Measurements from ENCODE around the gene KRTAP19-2. TPM values are rescaled to one million over a fixed set of nuclear protein-coding genes. Genes with fewer than 3 reads are reported as not detected.

Gene KRTAP19-2
- total and polyA plus RNA-seq, 5 donors from 2014 or later, result not detected

DNA sequence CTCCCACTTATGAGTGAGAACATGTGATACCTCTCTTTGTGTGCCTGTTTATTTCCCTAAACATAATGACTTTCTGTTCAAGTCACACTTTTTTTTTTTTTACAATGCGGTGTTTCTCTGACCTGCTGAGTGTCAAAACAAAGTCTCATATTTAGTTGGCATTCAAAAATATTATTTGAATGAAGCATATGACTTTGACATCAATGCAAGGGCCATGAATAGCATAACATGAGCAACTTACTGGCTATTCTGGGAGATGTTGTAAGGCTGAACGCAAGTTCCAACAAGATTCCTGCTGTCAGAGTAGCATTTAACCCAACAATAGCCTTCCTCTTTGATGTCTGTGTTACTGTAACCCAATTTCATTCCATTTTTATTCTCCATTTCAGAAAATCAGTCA lies 5.1 kb downstream of the KRTAP19-2 start:
- Histone ChIP-seq H3K27me3 (ENCODE audit: control insufficient read depth, insufficient read depth, low read length) (no peaks in the 10 kb centered on the region), H3K9me3 (ENCODE audit: control insufficient read depth in 2 of 2, low read length in 2 of 2) (peaks cover 0 to 6% of the 10 kb centered on the region in 2 experiments), H3K4me1 (ENCODE audit: control insufficient read depth, insufficient read depth, low read length, poor library complexity, severe bottlenecking) (no peaks in the 10 kb centered on the region), H3K36me3 (ENCODE audit: control insufficient read depth, insufficient read depth, low read length) (no peaks in the 10 kb centered on the region), H3K27ac (ENCODE audit: insufficient read depth, low read length, poor library complexity, severe bottlenecking) (no peak overlapping the region), H3K4me3 (ENCODE audit: low read depth, low read length) (no peak overlapping the region)
- Mint-ChIP-seq H3K27ac (peak overlapping the region in 1 of 3 donors; percentile 11), H3K36me3 (no peaks in the 10 kb centered on the region), H3K4me1 (no peaks in the 10 kb centered on the region), H3K4me3 (no peak overlapping the region), H3K9me3 (peaks cover 0 to 16% (median 4%) of the 10 kb centered on the region in 7 donors), H3K27me3 (no peaks in the 10 kb centered on the region)
- DNase-seq (no peak), ATAC-seq (ENCODE audit: low read depth in 2 of 2) (no peak)

DNA sequence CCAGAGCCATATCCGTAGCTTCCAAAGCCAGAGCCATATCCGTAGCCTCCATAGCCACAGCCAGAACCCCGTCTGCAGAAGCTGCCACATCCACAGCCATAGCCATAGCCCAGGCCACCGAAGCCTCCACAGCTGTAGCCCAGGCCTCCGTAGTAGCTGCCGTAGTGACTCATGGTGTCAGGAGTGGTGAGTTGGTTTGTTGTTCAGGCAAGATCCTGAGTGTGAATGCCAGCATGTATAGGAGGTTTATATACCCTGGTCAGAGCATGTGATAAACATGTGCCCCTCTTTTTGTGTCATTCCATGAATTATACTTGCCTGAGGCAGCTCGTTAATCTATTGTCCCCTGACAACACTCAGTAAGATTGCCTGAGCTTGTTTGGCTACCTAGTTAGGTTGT lies 7.1 kb downstream of the KRTAP19-2 start, which contains the start of gene KRTAP19-1:
Gene KRTAP19-1 (minus strand): TSS at position 223 of the 400 bp plus-strand sequence. CDS start 50 bp downstream, at position 173.
- no peak for ATAC-seq (ENCODE audit: low read depth in 2 of 2)
- Mint-ChIP-seq H3K27me3 (no peaks in the 10 kb centered on the region), H3K4me3 (no peak within 1 kb of the TSS)

DNA sequence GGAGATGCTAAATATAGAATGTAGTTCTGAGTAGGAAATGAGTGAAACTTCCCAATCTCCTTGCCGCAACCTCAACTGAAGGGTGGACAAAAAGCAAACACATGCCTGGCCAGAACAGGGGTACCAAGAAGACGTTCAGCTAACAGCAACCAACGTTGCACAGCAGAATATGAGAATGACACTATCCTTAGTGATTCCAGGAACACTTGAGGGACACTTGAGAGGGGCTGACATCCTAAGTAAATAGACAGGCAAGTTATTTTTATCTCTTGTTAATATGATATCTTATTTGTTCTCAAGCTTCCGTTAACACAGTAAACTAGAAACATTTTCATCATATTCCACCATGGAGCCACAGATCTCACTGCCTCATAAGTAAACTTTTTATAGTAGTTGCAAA lies 8.0 kb downstream of the KRTAP19-2 start:
- Histone ChIP-seq H3K36me3 (ENCODE audit: control insufficient read depth, insufficient read depth, low read length) (no peaks in the 10 kb centered on the region), H3K27ac (ENCODE audit: insufficient read depth, low read length, poor library complexity, severe bottlenecking) (no peak overlapping the region), H3K4me3 (ENCODE audit: low read depth, low read length) (no peak overlapping the region), H3K9me3 (ENCODE audit: control insufficient read depth in 2 of 2, low read length in 2 of 2) (no peaks in the 10 kb centered on the region), H3K4me1 (ENCODE audit: control insufficient read depth, insufficient read depth, low read length, poor library complexity, severe bottlenecking) (no peaks in the 10 kb centered on the region), H3K27me3 (ENCODE audit: control insufficient read depth, insufficient read depth, low read length) (no peaks in the 10 kb centered on the region)
- Mint-ChIP-seq H3K4me1 (no peaks in the 10 kb centered on the region), H3K27me3 (peaks cover 4% of the 10 kb centered on the region), H3K27ac (no peak overlapping the region), H3K36me3 (no peaks in the 10 kb centered on the region), H3K4me3 (no peak overlapping the region), H3K9me3 (peaks cover 0 to 4% (median 0%) of the 10 kb centered on the region in 7 donors)
- DNase-seq, result no peak
- ATAC-seq (ENCODE audit: low read depth in 2 of 2), result no peak

More for the DNA sequence above, 7.1 kb downstream of the KRTAP19-2 start, which contains the start of gene KRTAP19-1:
- H3K4me1 ChIP-seq (ENCODE audit: control insufficient read depth, insufficient read depth, low read length, poor library complexity, severe bottlenecking), result no peaks in the 10 kb centered on the region
- no peak within 1 kb of the TSS for H3K27ac ChIP-seq (ENCODE audit: insufficient read depth, low read length, poor library complexity, severe bottlenecking)
- no peak within 1 kb of the TSS for H3K4me3 ChIP-seq (ENCODE audit: low read depth, low read length)
- no peaks in the 10 kb centered on the region for H3K27me3 ChIP-seq (ENCODE audit: control insufficient read depth, insufficient read depth, low read length)
- H3K36me3 ChIP-seq (ENCODE audit: control insufficient read depth, insufficient read depth, low read length), result no peaks in the 10 kb centered on the region
- no peak for DNase-seq
- Mint-ChIP-seq H3K4me1 (no peaks in the 10 kb centered on the region), H3K9me3 (peaks cover 0 to 4% (median 2%) of the 10 kb centered on the region in 7 donors), H3K36me3 (no peaks in the 10 kb centered on the region), H3K27ac (no peak within 1 kb of the TSS)
- H3K9me3 ChIP-seq (ENCODE audit: control insufficient read depth in 2 of 2, low read length in 2 of 2), result no peaks in the 10 kb centered on the region

DNA sequence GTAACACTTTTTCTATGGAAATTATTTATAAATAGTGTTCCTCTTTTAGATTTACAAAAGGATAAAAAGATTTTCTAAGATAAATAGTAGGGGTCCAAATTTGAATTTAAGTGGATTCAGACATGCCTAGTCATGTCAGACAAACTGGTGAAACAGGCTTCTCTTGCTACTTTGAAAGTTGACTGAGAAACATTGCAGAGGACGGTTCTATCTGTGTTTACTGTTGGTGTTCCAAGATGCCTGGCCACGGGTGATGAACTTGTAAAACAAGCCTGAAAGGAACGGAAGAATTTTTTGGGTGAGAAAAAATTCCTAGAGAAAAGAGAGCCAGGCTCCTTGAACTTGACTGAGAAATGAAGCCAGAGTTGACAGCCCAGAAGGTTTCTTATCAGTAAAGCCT lies 9.2 kb downstream of the KRTAP19-2 start:
- Mint-ChIP-seq H3K4me3 (no peak overlapping the region), H3K36me3 (no peaks in the 10 kb centered on the region), H3K9me3 (peaks cover 0 to 4% (median 0%) of the 10 kb centered on the region in 7 donors), H3K4me1 (no peaks in the 10 kb centered on the region), H3K27me3 (peaks cover 4% of the 10 kb centered on the region), H3K27ac (no peak overlapping the region)
- no peak for DNase-seq
- Histone ChIP-seq H3K4me3 (ENCODE audit: low read depth, low read length) (no peak overlapping the region), H3K27ac (ENCODE audit: insufficient read depth, low read length, poor library complexity, severe bottlenecking) (no peak overlapping the region), H3K27me3 (ENCODE audit: control insufficient read depth, insufficient read depth, low read length) (no peaks in the 10 kb centered on the region), H3K36me3 (ENCODE audit: control insufficient read depth, insufficient read depth, low read length) (no peaks in the 10 kb centered on the region), H3K4me1 (ENCODE audit: control insufficient read depth, insufficient read depth, low read length, poor library complexity, severe bottlenecking) (no peaks in the 10 kb centered on the region), H3K9me3 (ENCODE audit: control insufficient read depth in 2 of 2, low read length in 2 of 2) (no peaks in the 10 kb centered on the region)
- no peak for ATAC-seq (ENCODE audit: low read depth in 2 of 2)

DNA sequence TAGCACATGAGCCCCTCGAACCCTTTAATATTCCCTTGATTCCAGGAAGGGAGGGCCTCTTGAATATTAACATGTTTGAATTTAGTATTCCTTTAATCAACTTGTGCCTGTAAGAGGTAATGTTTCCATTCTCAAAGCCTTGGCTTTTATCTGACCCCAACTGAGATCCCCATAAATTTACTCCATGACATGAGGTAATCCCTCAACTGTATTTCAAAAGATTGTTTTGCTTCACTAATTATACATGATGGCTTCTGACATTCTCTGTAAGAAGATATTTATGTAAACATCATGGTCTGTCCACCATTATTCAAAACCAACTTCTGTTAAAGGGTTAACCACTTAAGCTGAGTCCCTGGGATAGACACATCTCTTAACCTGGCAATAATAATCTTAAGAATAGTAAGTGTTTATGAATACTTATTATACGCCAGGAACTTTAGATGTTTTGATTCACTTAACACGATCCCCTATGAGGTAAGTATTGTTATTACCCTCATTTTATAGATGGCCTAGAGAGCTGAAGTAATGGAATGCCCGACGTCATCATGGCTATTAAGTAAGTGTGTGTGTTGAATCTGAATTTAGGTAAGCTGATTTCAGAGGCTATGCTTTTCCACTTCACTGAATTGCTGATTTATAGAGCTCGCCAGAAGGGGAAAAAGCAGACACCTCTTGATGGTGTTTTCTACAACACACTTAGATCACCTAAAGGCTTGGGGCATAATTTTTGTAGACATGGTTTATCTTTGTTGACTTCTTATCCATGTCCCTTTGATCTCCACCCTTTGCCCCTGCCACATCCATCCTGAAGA lies 18.1 kb downstream of the KRTAP19-2 start:
- Histone ChIP-seq H3K36me3 (ENCODE audit: control insufficient read depth, insufficient read depth, low read length) (no peaks in the 10 kb centered on the region), H3K4me1 (ENCODE audit: control insufficient read depth, insufficient read depth, low read length, poor library complexity, severe bottlenecking) (no peaks in the 10 kb centered on the region), H3K9me3 (ENCODE audit: control insufficient read depth in 2 of 2, low read length in 2 of 2) (no peaks in the 10 kb centered on the region), H3K27me3 (ENCODE audit: control insufficient read depth, insufficient read depth, low read length) (no peaks in the 10 kb centered on the region), H3K4me3 (ENCODE audit: low read depth, low read length) (no peak overlapping the region), H3K27ac (ENCODE audit: insufficient read depth, low read length, poor library complexity, severe bottlenecking) (no peak overlapping the region)
- Mint-ChIP-seq H3K27ac (no peak overlapping the region), H3K36me3 (no peaks in the 10 kb centered on the region), H3K4me3 (no peak overlapping the region), H3K9me3 (peaks cover 0 to 3% (median 0%) of the 10 kb centered on the region in 7 donors), H3K4me1 (no peaks in the 10 kb centered on the region), H3K27me3 (no peaks in the 10 kb centered on the region)
- ATAC-seq (ENCODE audit: low read depth in 2 of 2), result no peak
- no peak for DNase-seq

DNA sequence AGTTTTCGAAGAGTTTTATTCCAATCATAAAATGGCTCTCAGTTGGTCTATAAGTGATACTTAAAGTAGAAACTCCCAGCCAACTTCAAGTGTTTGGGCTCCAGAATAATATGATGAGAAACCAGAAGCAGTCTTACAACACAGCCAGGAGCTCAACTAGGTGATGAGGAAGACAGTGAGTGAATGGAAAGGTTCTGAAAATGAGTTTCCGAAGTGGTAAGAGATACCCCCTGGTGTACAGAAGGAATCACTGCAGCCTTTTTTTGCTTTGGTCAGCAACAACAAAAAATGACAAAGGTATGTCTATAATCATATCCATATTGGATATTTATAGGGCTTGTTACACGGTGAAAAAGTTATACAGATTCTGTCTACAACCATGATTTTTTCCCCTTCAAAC lies 23.5 kb downstream of the KRTAP19-2 start:
- H3K36me3 ChIP-seq (ENCODE audit: control insufficient read depth, insufficient read depth, low read length), result no peaks in the 10 kb centered on the region
- H3K4me1 Mint-ChIP-seq, result no peaks in the 10 kb centered on the region
- ATAC-seq (ENCODE audit: low read depth in 2 of 2) (no peak), DNase-seq (peak in 1 of 3 donors; percentile 2)
- no peak overlapping the region for H3K27ac ChIP-seq (ENCODE audit: insufficient read depth, low read length, poor library complexity, severe bottlenecking)
- H3K4me3 Mint-ChIP-seq, result no peak overlapping the region
- no peaks in the 10 kb centered on the region for H3K27me3 ChIP-seq (ENCODE audit: control insufficient read depth, insufficient read depth, low read length)
- H3K9me3 ChIP-seq (ENCODE audit: control insufficient read depth in 2 of 2, low read length in 2 of 2), result no peaks in the 10 kb centered on the region
- no peak overlapping the region for H3K27ac Mint-ChIP-seq
- no peak overlapping the region for H3K4me3 ChIP-seq (ENCODE audit: low read depth, low read length)
- H3K9me3 Mint-ChIP-seq, result peaks cover 0 to 3% (median 0%) of the 10 kb centered on the region in 7 donors
- H3K36me3 Mint-ChIP-seq, result no peaks in the 10 kb centered on the region
- no peaks in the 10 kb centered on the region for H3K27me3 Mint-ChIP-seq
- no peaks in the 10 kb centered on the region for H3K4me1 ChIP-seq (ENCODE audit: control insufficient read depth, insufficient read depth, low read length, poor library complexity, severe bottlenecking)

DNA sequence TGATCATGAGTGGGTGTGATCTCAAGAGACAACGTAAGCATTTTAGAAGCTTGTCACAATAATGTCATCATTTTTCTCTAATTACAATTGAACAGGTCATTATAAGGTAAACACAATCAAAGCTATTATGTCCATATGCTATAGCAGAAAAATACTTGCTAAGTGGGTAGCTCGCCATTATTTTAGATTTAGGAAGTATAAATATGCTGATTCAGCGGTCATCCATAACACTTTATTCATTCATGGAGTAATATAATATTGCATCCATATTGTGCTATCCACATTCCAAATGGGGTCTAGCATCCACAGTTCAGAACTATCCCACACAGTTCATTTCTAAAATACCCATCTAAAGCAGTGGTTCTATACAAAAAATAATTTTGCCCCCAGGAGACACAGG lies 38.7 kb downstream of the KRTAP19-2 start:
- Mint-ChIP-seq H3K4me1 (no peaks in the 10 kb centered on the region), H3K27me3 (no peaks in the 10 kb centered on the region), H3K27ac (no peak overlapping the region), H3K9me3 (peaks cover 0 to 4% (median 0%) of the 10 kb centered on the region in 7 donors), H3K36me3 (no peaks in the 10 kb centered on the region), H3K4me3 (no peak overlapping the region)
- DNase-seq, result no peak
- H3K4me1 ChIP-seq (ENCODE audit: control insufficient read depth, insufficient read depth, low read length, poor library complexity, severe bottlenecking), result no peaks in the 10 kb centered on the region
- no peak for ATAC-seq (ENCODE audit: low read depth in 2 of 2)
- no peak overlapping the region for H3K4me3 ChIP-seq (ENCODE audit: low read depth, low read length)
- H3K9me3 ChIP-seq (ENCODE audit: control insufficient read depth in 2 of 2, low read length in 2 of 2), result no peaks in the 10 kb centered on the region
- H3K27me3 ChIP-seq (ENCODE audit: control insufficient read depth, insufficient read depth, low read length), result no peaks in the 10 kb centered on the region
- no peak overlapping the region for H3K27ac ChIP-seq (ENCODE audit: insufficient read depth, low read length, poor library complexity, severe bottlenecking)
- no peaks in the 10 kb centered on the region for H3K36me3 ChIP-seq (ENCODE audit: control insufficient read depth, insufficient read depth, low read length)

DNA sequence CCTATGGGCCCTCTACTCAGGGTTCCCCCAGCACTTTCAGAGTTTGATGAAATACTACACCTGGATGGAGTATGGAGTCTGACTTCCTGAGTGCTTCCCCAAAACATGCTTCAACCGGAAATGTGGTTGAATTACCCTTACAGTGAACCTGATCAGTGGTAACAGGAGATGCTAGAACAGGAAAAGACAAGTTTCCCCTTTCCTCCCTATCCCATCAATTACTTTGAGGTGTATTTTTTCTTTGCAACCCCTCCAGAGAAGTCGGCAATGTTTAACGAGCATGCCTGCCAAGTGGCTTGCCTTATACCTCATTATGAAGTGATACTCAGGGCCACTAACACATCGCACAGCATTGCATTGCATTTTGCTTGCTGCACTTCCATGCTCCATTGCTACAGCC lies 40.2 kb downstream of the KRTAP19-2 start:
- Mint-ChIP-seq H3K36me3 (no peaks in the 10 kb centered on the region), H3K27me3 (no peaks in the 10 kb centered on the region), H3K4me3 (no peak overlapping the region), H3K27ac (no peak overlapping the region), H3K4me1 (no peaks in the 10 kb centered on the region), H3K9me3 (peaks cover 0 to 4% (median 0%) of the 10 kb centered on the region in 7 donors)
- Histone ChIP-seq H3K36me3 (ENCODE audit: control insufficient read depth, insufficient read depth, low read length) (no peaks in the 10 kb centered on the region), H3K4me3 (ENCODE audit: low read depth, low read length) (no peak overlapping the region), H3K27ac (ENCODE audit: insufficient read depth, low read length, poor library complexity, severe bottlenecking) (no peak overlapping the region), H3K27me3 (ENCODE audit: control insufficient read depth, insufficient read depth, low read length) (no peaks in the 10 kb centered on the region), H3K4me1 (ENCODE audit: control insufficient read depth, insufficient read depth, low read length, poor library complexity, severe bottlenecking) (no peaks in the 10 kb centered on the region), H3K9me3 (ENCODE audit: control insufficient read depth in 2 of 2, low read length in 2 of 2) (no peaks in the 10 kb centered on the region)
- DNase-seq, result no peak
- no peak for ATAC-seq (ENCODE audit: low read depth in 2 of 2)

Data from CD4-positive, CD25-positive, alpha-beta regulatory T cell (primary cell).